ENCODE measurements around the gene NUF2. TPM values are rescaled to one million over a fixed set of nuclear protein-coding genes. Genes with fewer than 3 reads are reported as not detected.
"Not testable (repeated sequence)": the region's sequence is repeated elsewhere in the genome, so short reads cannot be mapped to it uniquely, and the experiment has no call there.

NUF2 gene
- total RNA-seq, 3 donors from 2014 or later = 0.29 to 1.3 TPM; not detected in 1

GRCh38 chr1:163290025-163290640 is 31.6 kb upstream of the NUF2 start:
- Histone ChIP-seq H3K36me3 (no peaks in the 10 kb centered on the region), H3K4me3 (no peak overlapping the region), H3K9me3 (peaks cover 0 to 4% of the 10 kb centered on the region in 2 donors), H3K27me3 (no peaks in the 10 kb centered on the region), H3K27ac (peak overlapping the region in 1 of 2 donors; percentile 40), H3K4me1 (no peaks in the 10 kb centered on the region)
- TF ChIP-seq POLR2A (IDR thresholded peaks at IDR 0.05) (no peak), CTCF (IDR thresholded peaks at IDR 0.05) (no peak), POLR2AphosphoS5 (IDR thresholded peaks at IDR 0.05) (no peak)
- intact Hi-C loops (cut with DNase I; ENCODE audit: low total_unique reads) = no loop called here
- DNase-seq (ENCODE audit: low spot score in 2 of 2) = no peak

GRCh38 chr1:163291461-163291860 is 30.3 kb upstream of the NUF2 start:
- DNase-seq (ENCODE audit: low spot score in 2 of 2) = no peak
- H3K36me3 ChIP-seq = no peaks in the 10 kb centered on the region

GRCh38 chr1:163292153-163292552 is 29.6 kb upstream of the NUF2 start:
- H3K36me3 ChIP-seq; intact Hi-C loops (cut with DNase I; ENCODE audit: low total_unique reads); DNase-seq (ENCODE audit: low spot score in 2 of 2); H3K9me3 ChIP-seq; H3K27me3 ChIP-seq; H3K4me1 ChIP-seq; H3K4me3 ChIP-seq; H3K27ac ChIP-seq: not testable (repeated sequence)

More at GRCh38 chr1:163291461-163291860, 30.3 kb upstream of the NUF2 start:
- H3K9me3 ChIP-seq = peaks cover 0 to 4% of the 10 kb centered on the region in 2 donors
- H3K27ac ChIP-seq = no peak overlapping the region
- H3K4me1 ChIP-seq = no peaks in the 10 kb centered on the region
- TF ChIP-seq CTCF (IDR thresholded peaks at IDR 0.05) = no peak
- TF ChIP-seq POLR2A (IDR thresholded peaks at IDR 0.05) = no peak
- TF ChIP-seq POLR2AphosphoS5 (IDR thresholded peaks at IDR 0.05) = no peak
- no peak overlapping the region for H3K4me3 ChIP-seq
- no peaks in the 10 kb centered on the region for H3K27me3 ChIP-seq
- intact Hi-C loops (cut with DNase I; ENCODE audit: low total_unique reads) = no loop called here

DNA sequence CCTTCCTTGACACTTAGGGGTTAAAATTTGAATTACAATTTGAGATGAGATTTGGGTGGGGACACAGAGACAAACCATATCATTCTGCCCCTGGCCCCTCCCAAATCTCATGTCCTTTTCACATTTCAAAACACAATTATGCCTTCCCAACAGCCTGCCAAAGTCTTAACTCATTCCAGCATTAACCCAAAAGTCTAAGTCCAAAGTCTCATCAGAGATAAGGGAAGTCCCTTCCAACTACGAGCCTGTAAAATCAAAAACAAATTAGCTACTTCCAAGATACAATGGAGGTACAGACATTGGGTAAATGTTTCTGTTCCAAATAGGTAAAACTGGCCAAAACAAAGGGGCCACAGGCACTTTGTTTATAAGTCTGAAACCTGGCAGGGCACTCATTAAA is 28.3 kb upstream of the NUF2 start:
- H3K4me3 ChIP-seq; H3K9me3 ChIP-seq; H3K27me3 ChIP-seq; H3K4me1 ChIP-seq; H3K36me3 ChIP-seq; H3K27ac ChIP-seq; intact Hi-C loops (cut with DNase I; ENCODE audit: low total_unique reads); DNase-seq (ENCODE audit: low spot score in 2 of 2): not testable (repeated sequence)

DNA sequence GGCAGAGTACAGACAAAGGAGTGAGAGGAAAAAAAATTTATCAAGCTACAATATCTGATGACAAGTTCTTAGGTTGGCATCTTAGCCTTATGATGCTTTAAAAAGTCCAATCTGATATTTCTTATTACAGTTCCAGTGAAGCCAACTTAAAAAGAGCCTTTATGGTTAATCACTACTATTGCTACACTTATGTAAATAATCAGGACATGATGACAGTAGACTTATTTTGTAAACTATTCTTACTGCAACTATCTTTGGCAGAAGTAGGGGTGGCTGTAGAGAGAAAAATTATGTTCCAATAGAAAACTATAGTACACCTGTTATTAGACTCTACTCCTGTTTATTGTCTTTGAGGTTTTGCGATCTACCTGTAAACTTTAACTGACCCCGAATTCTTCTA is 25.8 kb upstream of the NUF2 start:
- TF ChIP-seq CTCF (IDR thresholded peaks at IDR 0.05) (no peak), POLR2AphosphoS5 (IDR thresholded peaks at IDR 0.05) (no peak), POLR2A (IDR thresholded peaks at IDR 0.05) (no peak)
- no peaks in the 10 kb centered on the region for H3K4me1 ChIP-seq
- H3K27ac ChIP-seq = no peak overlapping the region
- no peak for DNase-seq (ENCODE audit: low spot score in 2 of 2)
- intact Hi-C loops (cut with DNase I; ENCODE audit: low total_unique reads) = no loop called here
- H3K27me3 ChIP-seq = no peaks in the 10 kb centered on the region
- no peak overlapping the region for H3K4me3 ChIP-seq
- H3K36me3 ChIP-seq = no peaks in the 10 kb centered on the region
- peaks cover 0 to 4% of the 10 kb centered on the region in 2 donors for H3K9me3 ChIP-seq

- Histone ChIP-seq H3K27ac (no peak overlapping the region), H3K4me1 (no peaks in the 10 kb centered on the region), H3K9me3 (peaks cover 0 to 4% of the 10 kb centered on the region in 2 donors), H3K27me3 (no peaks in the 10 kb centered on the region), H3K36me3 (no peaks in the 10 kb centered on the region), H3K4me3 (no peak overlapping the region)
- intact Hi-C loops (cut with DNase I; ENCODE audit: low total_unique reads) = no loop called here
- TF ChIP-seq POLR2AphosphoS5 (IDR thresholded peaks at IDR 0.05) (no peak), POLR2A (IDR thresholded peaks at IDR 0.05) (no peak), CTCF (IDR thresholded peaks at IDR 0.05) (no peak)
- no peak for DNase-seq (ENCODE audit: low spot score in 2 of 2)
Observed at GRCh38 chr1:163296504-163297263, 25.1 kb upstream of the NUF2 start.
